GM18511 (cell line): ENCODE results near the gene ATP13A3.

Experiments
- ATAC-seq: cut with Tn5 transposase; IDR thresholded peaks from one replicate; pipeline ENCODE4 v1.9.1; 2021; ENCODE audit warnings: mild to moderate bottlenecking, moderate library complexity; ENCODE audit not compliant: unreplicated experiment

Gene ATP13A3

DNA sequence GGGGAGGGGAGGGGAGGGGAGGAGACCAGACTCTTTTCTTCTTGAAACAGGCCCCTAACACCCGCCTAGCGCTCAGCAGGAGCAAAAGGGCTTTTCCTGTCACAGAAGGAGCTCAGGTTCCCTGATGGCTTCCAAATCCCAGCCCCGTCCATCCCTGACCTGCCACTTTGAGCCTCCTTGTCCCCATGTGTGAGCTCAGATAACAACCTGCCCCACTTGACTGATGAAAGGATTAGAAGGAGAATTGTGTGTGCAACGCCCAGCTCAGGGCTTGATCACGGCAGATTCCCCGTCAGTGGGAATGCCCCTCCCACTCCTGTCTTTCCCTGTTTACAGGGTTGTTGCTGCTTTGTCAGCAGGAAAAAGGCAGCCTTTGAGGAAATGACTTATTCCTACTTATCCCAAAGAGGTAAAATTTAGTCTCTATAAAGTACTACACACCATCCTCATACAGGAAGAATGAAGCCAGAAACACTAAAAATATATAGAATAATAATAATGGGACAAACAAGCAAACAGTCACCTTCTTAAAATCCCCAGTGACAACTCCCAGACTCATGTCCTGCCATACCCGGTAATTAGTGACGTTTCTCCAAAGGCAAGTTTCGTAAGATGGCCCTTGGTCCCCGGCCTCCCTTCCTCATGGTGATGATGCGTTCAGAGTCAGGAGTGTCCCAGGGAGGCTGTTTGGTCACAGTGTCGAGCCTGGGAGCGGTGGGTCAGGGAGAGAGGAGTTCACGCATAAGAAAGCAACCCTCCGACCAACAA is 111.1 kb downstream of the ATP13A3 start:
- ATAC-seq: no peak

DNA sequence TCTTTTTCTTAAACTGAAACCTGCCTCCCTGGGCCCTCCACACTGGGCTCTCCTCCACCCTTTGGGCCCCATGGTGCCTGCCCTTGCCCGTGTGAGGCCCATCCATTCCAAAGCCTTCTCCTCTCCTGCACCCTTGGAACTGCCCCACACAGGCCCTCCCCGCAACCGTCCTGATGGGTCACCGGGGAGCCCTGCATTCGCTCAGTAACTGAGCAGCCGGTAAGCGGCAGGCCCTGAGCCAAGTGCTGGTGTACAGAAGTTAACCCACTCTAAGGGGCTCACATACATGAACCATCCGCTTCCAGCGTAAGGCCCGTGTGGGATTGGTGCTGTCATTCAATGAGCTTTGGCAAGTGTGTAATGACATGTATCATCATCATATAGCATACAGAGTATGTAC is 111.9 kb downstream of the ATP13A3 start:
- ATAC-seq: no peak

DNA sequence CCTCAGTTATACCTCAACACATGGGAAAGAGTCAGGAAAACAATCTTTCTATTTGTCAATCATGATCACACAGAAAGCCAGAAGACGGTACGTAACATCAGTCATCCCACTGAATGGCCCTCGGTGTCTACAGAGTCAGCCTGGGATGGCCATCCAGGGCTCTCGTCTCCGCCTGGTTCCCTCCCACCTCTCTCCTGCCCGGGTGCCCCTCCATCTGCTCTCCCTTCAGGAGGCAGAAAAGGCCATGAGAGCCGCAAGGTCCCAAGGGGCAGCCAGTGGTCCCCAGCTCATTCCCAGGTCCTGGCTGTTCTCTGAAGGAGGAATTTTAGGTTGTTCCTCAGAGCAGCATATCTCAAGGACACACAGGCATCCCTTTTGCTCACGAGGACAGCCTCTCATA is 112.9 kb downstream of the ATP13A3 start:
- no peak for ATAC-seq

DNA sequence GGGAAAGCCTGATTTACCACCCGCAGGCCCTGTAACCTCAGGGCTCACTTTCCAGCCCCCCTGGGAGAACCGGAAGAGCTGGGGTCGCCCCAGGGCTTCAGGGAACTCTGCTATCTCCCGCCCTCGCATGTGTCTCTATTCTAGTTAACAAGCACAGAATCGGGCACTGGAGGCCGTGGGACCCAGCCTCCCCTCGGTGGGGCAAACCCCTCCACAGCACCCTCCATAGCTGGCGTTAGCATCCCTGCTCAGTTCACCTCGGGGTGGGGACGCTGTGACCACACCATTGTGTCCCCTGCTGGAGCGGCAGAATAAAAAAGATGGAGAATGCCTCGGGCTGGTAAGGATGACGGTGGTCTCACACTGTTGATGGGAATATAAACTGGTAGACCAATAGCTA is 113.8 kb downstream of the ATP13A3 start:
- no peak for ATAC-seq

DNA sequence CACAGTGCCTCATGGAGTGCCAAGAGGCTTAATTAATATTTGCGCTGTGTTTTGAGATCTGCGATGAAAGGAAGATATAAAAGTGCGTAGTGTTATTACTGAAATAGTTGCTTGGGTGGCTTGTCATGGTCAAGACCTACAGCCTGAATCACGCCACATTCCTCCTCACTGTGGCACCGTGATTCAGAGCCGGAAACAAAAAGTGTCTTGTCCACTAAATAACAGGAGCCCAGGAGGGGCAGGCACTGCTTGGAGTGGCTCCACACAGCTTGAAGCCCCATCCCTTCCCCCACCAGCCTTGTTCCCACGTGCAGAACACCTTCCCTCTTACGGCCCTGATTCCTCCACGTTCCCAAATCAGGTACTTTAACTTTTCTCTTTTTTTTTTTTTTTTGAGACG is 116.0 kb downstream of the ATP13A3 start:
- ATAC-seq: no peak

DNA sequence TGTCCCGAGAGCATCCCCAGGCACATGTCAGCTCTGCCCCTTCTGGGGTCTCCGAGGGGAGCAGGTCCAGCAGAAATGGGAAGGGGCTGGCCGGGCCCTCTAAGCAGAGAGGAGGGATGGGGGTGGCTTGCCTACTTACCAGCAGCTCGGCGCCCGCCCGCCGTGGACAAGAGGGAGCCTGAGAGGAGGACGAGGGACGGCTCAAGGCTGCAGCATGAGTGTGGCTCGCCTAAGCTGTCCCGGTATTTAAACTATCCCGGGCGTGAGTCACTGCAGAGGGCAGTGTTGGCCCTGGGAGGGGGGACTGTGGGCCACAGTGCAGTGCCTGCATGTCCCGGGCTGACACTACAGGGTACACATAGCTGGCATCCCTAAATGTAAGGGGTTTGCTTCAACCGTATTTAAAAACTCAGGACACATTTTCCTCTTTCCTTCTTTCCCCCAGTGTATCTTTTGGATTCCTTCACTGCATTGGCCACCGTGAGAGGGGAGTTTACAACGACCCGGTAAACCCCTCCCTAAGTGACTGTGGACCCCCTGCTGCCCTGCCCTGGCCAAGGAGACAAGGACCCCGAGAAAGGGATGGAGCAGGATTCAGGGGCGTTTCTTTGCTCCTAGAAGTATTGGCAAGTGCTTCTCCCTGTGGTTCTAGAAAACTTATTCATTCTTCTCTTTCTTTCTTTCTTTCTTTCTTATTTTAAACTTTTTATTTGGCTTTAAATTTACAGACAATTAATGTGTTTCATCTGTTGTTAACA is 117.1 kb downstream of the ATP13A3 start, which contains the start of gene LRRC15:
Gene LRRC15, minus strand, starts transcription at position 222 of the 758 bp plus-strand sequence. CDS start 8,700 bp downstream, outside the sequence.
- ATAC-seq: no peak

DNA sequence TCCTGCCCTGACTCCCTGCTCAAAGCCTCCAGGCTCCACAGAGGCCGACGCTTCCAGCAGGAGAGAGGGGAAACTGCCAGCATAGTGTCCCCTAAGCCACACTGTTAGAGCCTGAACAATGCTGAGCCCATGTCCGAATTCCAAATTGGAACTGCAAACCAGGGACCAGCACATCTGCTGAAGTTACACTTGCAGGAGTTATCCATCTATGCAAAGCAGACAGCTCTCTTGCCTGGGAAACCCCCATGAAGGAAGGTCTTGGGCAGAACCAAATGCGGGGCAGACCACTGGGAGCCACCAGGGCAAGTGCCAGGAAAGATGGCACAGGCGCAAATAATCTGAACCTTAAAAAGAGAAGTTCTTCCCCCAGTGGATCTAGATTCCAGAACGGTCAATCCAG is 117.9 kb downstream of the ATP13A3 start:
- no peak for ATAC-seq

DNA sequence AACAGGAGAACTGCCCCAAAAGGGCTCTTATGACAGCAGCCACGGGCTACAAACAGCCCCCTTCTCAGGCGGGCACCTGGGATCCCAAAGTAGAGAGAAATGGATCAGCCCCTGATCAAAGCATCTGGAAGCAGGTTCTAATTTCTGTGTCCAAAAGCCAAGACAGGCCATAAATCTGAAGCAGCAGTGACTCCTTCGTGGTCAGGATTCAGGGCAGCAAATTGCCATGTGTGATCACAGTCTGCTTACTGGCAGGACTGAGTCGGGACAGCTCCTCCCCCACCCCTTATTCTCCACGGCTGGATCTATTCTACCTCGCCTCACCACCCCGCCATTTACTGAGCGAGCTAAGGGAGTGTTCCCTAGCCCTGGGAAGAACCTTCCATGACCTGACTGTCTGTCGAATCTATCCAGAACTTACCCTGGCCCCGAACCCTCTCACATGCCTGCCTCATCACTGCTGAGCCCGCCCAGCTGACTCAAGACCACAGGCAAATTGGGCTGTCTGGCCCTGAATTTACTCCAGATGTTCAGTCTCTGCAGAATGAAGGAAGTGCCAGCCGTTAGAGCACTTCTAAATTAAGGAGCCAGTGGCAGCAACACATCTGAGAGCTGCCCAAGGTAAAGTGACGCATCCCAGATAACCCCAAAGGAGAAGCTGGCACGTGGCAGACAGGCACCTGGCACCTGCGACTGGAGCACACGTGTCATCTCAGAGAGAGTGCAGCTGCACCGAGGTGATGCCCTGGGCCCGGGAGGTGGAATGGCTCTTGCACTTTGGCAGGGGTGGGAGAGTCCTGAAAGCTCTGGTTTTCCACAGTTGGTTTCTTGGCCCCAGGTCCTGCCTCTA is 118.6 kb downstream of the ATP13A3 start:
- ATAC-seq: no peak

DNA sequence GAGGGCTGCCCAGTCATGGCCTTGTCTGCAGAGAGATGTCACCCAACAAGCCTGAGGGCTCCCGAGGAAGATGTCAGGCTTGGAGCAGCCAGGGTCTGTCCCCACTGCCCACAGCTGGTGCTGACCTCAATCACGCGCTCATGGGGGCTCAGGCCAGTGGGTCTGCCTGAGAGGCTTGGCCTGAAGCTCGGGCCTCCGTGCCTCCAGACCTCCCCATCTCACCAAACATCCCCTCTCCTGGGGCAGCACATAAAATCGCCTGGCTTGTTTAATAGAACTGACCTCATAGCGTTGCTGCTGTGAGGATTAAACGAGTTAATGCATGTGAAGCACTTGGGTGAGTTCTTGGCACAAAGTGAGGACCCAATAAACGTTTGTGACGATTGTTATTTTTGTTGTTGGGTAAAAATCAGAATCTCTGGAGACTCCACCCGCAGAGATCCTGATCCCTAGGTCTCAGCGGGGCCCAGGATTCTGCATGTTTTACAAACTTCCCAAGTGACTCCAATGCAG is 120.8 kb downstream of the ATP13A3 start:
- ATAC-seq: no peak

DNA sequence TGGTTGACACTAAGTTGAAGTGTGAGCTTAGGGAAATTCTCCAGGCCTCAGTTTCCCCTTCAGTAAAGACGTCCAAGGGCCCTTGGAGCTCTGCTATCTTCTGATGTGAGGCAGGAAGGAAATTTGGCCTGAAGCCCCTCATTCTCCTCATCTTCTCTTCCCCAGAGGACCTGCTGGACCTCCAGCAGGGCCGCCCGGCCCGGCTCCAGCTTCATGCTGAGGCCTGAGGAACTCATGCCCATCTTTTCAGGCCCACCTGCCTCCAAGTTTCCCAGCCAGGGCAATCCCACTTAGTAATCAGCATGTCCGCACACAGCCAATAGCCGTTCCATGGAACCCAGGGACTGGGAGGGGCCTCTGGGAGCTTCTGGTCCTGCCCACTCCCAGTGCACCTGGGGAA is 121.3 kb downstream of the ATP13A3 start:
- no peak for ATAC-seq

DNA sequence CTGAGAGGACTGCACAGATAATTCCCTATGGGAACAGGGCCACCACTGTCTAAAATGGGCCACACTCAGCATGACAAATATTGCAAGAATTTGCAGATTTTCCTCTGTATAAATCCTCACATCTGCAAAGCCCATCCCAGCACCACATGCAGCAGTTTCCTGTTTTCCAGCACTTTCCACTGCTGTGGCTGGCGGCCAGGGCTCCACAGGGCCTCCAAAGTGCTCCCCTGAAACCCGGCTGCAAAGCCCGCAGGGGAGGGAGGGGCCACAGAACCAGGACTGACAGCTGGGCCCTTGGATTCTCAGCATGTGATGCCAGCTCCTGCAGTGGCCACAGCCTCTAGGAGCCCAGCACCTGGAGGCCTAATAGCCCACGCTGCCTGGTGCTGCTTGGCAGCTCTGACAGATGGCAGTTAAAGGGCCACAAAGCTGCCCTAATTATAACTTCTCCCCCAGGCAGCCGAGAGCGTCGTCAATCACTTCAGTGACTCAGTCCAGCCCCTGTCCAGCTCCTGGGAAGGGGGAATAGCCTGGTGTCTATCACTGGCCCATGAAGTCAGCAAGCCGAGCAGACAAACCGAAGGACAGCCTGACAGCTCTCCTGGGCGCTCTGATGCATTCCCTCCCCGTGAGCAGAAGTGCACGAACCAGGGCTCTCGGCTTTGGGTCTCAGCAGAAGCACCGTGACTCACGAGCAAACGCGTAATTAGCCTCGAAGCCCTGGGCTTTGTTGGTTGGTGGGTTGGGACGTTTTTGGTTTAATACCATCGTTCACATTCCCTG is 122.0 kb downstream of the ATP13A3 start:
- no peak for ATAC-seq

DNA sequence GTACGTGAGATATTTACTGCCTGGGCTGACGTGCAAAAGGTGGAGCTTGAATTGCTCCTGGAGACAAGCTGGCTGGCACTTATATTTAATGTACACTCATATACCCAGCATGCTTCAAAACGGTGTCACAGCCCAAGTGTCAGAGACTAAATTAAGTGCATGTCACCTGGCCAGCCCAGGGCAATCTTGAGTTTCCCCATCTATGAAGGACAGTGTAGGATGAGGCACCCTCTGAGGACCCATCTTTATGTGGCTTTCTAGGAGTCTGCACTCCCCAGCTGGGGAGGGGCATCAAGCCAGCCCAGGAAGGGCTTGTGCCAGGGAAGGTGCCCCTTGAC is 122.5 kb downstream of the ATP13A3 start:
- ATAC-seq: no peak

DNA sequence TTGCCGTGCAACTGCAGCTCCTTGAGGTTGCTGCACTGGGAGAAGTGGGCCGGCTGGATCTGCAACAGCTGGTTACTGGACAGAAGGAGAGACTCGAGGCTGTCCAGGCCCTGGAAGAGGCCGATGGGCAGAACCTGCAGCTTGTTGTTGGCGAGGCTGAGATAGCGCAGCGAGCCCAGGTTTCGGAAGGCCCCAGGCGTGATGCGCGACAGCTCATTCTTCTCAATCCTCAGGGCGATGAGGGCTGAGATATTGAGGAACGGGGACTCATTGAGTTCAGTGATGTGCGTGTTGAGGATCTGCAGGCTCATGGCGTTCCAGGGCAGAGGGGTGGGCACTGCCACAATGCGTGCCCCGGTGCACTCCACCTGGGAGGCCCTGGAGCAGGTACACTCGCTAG is 126.2 kb downstream of the ATP13A3 start:
- no peak for ATAC-seq

DNA sequence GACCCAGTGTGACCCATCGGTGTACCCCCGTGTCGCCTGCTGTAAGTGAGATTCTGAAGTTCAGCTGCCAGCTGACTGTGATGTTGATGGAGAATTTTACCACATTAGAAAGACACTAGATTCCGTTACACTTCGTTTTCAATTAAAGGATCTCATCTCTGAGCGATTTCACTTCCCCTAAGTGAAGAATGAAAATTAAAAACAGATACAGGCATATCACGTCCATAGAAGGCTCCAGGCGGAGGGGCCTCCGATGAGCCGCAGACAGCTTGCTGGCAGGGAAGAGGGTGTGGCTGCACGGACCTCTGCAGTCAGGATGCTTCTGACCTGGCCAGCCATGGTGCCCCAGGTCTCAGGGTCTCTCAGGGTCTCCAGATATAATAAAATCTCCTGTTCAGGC is 129.1 kb downstream of the ATP13A3 start:
- ATAC-seq: no peak

DNA sequence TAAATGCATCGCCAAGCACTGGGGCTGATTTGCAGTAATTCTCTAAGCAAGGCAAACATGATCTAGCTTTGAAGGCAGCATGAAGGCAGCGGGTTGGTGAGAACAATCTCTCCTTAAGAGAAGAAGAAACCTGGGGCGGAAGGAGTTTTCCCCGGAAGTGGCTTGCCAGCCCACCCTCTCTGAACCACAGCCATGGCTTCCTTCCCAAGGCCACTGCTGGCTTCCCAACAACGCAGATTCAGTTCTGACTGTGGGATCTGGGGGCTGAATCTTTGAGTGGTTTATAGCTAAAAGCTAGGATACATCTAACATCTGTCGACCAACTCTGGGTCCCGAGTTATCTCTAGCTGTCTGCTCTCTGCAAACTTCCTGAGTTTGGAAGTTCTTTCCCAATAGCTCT is 131.4 kb downstream of the ATP13A3 start:
- no peak for ATAC-seq

DNA sequence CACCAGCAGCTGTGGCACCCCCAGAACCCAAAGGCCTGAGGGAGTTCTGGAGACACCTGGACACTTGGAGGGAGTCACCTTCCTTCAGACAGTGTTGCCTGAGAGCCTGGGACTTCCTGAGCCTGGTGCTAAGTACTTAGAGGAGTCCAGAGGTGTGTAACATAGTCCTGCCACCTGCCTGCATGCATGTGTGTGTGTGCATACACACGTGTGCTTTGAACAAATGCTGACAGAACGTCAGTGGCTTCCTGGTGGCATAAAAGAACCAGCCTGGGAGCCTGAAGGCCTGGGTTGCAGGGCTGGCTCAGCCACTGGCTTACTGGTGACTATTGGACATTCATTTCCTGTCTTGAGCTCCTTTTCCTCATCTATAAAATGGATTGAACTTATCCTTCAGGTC is 132.5 kb downstream of the ATP13A3 start:
- no peak for ATAC-seq
